ENCODE measurements around the gene TREML1.
"Not testable (repeated sequence)": the region's sequence is repeated elsewhere in the genome, so short reads cannot be mapped to it uniquely, and the experiment has no call there.

TREML1 gene

GRCh38 chr6:41135062-41135832, 18.9 kb downstream of the TREML1 start:
- no peak for DNase-seq

- peak; percentile 94 for DNase-seq
Measured at GRCh38 chr6:41132254-41132653, 21.9 kb downstream of the TREML1 start.

GRCh38 chr6:41125282-41125681, 28.9 kb downstream of the TREML1 start:
- DNase-seq: no peak

GRCh38 chr6:41122918-41123317, 31.2 kb downstream of the TREML1 start:
- DNase-seq: no peak

- DNase-seq: no peak
Measured at GRCh38 chr6:41122373-41122772, 31.8 kb downstream of the TREML1 start.

GRCh38 chr6:41120058-41120457, 34.1 kb downstream of the TREML1 start:
- no peak for DNase-seq

GRCh38 chr6:41119508-41119907, 34.6 kb downstream of the TREML1 start:
- no peak for DNase-seq

- not testable (repeated sequence) for DNase-seq
Measured at GRCh38 chr6:41115027-41115426, 39.1 kb downstream of the TREML1 start.

GRCh38 chr6:41111017-41111416, 43.1 kb downstream of the TREML1 start:
- no peak for DNase-seq

GRCh38 chr6:41103847-41104246, 50.3 kb downstream of the TREML1 start:
- DNase-seq: no peak

GRCh38 chr6:41100871-41101287, 53.3 kb downstream of the TREML1 start:
- DNase-seq: no peak

Data from NCI-H1105 treated with DMSO at 0.1 percent for 48 hours (cell line).